NCI-H2227 (cell line): ENCODE data around the gene CD63.

ENCODE experiments used
- DNase-seq: peaks from one replicate; lab custom pipeline; 2025; ENCODE audit not compliant: unreplicated experiment; lab: John Stamatoyannopoulos, UW

CD63 gene

DNA sequence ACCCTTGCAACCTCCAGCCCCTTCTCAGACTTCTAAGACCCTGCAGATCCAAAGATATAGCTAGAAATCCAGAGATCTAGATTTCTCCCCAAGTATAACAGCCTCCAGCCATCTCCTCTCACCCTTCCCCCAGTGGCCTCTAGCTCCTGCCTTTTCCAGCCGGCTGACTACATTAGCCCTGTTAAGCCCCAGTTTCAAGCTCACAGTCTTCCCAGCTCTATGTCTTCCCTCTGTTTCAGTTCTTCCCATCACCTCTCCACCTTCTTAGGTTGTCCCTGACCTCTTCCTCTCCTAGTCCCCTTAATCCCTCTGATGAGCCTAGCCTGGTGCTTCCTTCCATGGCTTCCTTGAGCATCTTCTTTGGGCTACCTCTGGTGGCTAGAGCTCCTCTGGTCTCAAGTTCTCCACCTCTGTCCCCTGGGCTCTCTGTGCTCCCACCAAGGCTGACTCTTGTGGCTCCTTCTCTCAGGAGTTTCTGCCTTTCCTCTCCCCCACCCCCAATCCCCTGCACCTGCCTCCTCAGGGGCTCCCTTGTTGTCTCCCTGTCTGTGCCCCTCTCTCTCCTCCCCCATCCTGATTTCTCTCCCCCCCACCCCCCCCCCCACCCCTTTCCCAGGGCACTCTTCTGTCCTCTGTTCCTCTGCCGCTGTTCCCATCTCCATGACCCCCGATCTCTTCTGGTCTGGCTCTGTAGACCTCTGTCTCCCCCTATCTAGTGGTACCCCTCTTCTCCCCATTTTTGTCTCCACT is 13.3 kb upstream of the CD63 start:
- DNase-seq, result no peak

DNA sequence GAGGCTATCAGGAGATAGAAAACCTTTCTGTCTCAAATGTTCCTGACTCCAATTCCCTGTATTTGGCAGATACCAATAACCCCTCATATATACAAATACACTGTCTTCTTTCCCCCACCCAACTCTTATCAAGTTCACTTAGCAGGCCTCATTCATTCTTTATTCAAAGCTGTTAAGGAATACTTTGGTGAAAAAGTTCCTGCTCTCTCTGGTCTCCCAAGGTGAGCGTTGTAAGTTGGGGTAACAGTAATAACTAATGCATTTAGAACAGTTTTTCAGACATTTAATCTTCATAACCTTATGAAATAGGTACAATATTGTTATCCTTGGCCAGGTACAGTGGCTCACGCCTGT is 10.2 kb upstream of the CD63 start:
- DNase-seq, result no peak

DNA sequence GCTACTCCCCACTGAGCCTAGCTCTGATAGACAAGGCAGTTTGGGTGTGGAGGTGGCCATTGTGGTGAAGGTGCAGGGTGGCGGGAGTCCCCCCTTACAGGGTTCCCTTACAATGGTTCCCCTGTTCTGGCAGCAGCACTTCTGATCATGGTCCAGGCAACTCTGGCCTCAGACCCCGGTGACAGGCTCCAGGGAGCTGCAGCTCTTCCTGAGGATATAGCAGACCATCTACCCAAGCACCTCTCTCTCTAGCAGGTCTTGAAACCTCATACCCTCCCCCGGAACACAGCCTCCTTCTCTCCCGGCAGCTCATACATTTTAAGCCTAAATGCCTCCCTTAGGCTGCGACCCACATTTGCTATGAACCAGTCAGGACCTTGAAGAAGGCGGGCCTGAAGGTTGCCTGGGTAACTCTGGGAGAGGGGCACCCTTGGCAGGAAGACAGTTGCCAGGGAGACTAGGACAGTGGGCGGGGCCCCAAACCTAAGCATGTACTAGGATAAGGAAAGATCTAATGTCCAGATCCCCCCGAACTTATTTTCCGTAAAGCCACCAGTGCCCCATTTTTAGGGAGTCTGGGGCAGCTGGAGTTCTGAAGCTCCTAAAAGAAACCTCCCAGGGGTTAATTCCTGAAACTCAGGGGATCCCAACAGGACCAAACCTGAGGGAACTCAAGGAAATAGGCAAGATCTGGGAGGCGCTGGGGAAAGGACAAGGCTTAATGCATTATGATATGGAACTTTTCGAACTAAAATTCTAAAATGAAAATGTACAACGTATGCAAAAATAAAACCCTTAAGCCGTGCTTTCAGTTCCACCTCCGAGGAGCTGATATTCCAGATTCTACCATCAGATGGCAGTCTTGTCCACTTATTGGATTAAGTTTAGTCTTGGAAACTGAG is 9.6 kb upstream of the CD63 start:
- DNase-seq, result peak; percentile 86

DNA sequence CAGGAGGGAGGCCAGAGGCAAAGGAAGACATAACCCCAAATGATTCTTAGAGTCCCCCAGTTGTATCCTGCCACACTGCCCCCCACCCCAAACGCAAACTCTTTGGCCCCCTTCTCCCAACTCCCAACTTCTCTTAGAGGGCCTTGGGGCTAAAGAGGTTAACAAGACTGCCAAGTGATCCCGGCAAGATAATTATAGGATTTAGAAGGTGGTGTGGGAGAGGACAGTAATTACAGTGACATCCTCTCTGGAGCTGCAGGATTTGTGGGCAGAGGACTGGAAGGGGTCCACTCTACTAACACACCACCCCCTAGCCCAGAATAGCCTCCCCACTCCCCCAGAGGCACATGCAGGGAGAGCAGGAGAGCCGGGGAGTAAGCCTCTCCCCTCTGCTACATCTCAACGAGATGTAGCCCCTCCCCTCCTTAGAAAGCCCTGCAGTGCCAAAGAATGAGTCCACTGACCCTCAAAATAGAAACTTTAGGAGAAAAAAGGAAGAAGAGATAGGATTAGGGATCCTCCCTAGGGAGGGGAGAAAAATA is 8.8 kb upstream of the CD63 start:
- peak; percentile 71 for DNase-seq

DNA sequence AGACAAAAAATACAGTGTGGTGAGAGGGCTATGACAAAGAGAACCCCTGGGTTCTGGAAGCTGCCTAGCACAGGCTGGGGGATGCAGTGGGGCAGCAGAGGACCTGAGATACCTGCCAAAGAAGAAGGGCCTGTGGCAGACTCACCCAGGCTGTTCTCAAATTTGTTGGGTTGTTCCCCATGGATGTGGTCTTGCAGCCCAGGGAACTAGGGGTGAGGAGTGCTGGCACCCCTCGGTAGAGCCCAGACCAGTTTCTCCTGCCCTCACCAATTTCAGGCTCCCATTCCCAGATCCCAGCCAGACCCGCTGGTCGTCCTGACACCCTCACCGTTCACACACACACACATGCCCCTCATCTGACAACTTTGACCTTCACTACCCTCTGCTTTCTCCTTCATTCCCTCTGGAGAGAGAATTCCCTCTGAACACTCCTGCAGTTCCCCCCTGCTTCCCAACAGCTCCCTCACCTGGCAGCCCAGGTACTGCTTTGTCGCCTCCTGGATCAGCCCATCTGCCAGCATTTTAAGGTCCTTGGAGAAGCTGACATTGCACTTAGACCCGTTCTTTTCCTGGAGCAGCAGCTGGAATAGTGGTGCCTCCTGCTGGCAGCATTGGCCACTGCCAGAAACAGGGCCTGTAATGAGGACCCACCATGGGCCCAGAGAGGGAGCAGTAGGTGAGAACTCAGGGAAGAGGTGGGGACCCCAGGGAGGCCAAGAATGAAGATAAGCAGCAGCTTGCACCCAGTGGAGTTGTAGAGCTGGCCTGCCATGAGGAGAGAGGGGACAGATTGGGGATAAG is 8.2 kb upstream of the CD63 start:
- peak; percentile 76 for DNase-seq

DNA sequence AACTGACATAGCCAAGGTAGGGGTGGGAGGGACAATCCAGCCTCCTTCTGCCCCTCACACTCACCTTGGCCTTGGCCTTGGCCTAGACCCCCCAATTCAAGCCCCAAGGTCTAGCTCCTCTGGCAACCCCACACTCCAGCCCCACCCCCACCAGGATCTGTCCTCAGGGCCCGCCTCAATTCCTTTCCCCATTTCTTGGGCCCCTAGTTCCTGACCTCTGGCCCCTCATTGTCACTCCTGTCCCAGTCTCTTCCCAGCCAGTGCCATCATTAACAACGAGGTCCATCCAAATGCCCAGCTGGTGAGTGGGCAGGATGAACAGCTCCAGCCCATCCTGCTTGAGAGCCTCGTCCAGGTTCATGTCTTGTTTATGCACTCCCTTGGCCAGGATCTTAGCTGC is 7.3 kb upstream of the CD63 start:
- no peak for DNase-seq

DNA sequence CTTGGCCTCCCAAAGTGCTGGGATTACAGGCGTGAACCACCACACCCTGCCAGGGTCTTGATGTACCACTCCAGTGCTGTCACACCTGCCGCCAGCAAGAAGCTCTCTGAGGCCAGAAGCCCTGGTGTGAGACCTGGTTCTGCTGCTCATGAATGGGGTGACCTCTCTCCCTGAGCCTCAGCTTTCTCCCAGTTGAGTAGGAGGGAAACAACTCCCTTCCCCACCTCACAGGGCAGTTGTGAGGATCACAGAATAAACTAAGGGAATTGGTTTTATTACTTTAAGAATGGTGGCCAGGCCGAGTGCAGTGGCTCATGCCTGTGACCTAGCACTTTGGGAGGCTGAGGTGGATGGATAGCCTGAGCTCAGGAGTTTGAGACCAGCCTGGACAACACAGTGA is 5.8 kb upstream of the CD63 start:
- DNase-seq, result no peak

DNA sequence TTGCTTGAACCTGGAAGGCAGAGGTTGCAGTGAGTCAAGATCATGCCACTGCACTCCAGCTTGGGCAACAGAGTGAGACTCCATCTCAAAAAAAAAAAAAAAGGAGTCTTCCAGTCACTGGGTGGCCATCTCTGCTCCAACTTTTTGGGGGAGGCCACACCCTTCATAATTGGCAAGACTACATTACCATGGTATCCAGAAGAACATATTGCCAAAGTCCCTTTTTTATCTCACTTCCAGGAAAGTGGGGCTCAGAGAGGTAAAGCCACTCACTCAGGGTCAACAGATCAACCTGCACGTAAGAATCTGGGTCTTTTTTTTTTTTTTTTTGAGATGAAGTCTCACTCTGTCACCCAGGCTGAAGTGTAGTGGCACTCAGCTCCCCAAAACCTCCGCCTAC is 5.0 kb upstream of the CD63 start:
- no peak for DNase-seq

DNA sequence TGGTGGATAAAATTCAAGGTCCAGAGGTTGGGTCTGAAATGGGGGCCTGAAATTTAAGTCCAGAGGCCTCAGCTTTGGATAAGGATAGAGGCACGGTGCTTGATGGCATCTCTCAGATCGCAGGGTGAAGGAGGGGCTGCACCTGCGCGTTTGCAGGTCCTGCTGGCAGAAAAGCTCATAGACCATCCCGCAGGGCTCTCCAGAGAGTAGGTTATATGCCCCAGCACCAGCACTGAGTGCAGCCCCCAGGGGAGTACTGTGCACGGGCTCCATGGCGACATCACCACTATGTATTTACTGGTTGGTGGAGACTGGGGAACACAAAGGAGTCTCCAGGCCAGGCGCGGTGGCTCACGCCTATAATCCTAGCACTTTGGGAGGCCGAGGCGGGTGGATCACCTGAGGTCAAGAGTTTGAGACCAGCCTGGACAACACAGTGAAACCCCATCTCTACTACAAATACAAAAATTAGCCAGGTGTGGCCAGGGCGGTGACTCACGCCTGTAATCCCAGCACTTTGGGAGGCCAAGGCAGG is 4.3 kb upstream of the CD63 start:
- no peak for DNase-seq

DNA sequence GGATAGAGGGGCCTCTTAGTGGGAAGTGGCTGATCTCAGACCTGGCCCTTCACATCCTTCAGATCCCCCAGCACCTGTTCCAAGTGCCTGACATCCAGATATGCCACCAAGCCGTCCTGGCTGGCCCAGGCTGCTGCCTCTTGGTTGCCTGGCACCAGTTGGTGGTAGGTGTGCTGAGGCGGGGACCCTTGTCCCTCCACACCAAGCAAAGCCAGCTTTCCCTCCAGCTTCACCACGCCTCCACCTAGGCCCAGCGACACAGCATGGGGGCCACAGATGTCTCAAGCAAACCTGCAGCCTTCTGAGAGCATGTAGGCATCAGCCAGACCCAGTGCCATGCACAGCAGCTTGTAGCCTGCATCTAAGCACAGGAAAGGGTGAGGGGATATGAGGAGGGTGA is 3.5 kb upstream of the CD63 start:
- DNase-seq, result no peak

DNA sequence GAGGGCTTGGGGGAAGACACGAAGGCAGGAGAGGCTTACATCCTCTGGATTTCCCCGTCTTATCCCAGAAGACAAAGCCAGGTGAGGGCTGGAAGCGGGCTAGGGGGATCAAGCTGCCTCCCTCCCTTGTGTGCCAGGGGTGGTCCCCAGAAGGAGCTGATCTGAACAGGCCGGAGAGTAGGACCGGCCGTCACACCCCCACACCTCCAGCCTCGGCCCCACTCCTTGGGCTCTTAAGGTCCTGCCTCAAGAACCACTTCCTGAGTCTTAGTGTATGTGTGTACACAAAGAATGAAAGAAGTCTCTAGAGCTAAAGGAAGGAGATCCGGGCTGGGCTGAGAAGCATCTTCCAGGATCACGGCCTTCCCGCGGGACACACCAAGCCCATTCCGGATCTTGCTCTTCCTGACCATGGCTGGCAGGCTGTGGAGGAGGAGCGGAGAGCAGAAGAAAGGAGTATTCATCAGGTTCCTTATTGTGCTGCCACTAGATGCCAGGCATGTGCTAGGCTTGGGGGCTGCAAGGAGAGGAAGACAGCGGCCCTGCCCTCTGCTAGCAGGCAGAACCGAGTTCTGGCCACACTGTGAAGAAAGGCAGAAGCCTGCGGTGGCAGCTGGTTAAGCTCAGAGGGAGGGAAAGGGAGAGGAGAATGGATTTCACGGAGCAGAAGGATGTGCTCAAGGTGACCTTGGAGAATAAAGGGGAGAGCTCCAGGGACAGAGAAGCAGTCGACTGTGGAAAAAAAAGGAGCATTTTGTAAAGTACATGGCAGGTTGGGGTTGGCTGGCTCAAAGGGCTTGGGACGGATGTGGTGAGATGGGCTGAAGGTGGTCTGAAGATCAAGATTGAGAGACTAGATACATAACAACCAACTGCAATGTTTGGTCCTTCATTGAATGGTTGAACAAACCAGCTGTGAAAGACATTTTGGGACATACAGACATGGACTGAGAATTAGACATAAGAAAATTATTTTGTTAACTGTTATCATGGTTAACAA is 1.3 kb upstream of the CD63 start:
- DNase-seq, result peak; percentile 56

DNA sequence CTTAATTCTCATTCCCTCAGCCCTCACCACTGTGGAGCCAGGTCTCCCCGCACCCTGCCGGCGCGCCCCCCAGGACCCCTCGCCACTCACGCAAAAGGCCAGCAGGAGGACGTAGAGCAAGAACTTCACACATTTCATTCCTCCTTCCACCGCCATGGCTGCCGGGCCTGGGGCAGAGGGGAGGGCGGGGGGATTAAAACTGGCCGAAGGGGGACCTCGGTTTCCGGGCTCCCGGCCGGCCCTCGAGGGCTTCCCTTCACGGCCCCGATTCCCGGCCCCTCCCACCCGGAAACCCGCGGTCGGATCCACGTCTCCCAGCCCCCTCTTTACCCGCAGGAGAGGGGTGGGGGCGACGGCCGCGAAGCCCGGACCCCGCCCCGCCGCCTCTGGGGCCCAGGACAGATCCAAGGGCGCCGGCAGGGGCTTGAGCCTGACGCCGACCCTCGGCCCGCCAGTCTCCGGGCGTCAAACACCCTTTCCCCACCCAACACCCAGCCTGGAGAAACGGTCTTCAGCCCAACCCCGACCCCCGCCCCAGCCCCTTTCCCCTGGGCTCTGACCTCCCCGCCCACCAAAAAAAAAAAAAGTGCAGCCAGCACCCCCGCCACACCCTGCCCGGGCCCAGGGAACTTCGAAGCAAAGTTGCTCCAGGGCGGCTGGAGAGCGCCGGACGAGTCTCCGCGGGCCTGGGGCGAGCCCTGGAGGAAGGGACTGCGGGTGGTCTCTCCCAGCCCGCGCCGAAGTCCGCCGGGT is 447 bp downstream of the CD63 start:
- DNase-seq, result peak; percentile 60

DNA sequence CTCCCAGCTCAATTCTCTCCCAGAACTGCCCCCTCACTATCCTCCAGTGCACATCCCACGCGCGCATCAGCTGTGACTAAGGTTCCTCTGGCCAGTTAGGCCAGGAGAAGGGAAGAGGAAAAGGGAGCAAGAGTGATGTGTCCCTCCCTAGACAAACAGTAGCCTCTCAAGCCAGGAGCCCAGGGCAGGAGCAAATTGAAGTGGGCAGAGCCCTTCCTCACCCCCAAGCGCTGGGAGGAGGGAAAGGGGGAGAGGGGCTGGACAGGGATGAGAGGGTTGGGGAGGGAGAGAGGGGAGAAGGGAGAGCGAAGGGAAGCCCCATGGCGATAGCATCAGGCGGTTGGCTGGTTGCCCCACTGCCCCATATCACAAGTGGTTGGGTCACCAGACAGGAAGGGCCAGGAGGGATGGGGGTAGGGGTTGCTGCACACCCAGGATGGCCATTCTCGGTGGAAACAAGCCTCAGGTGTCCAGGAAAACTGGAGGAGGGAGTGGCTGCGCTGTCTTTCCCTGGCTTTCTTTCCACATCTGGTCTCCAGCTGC is 1.1 kb downstream of the CD63 start:
- no peak for DNase-seq

DNA sequence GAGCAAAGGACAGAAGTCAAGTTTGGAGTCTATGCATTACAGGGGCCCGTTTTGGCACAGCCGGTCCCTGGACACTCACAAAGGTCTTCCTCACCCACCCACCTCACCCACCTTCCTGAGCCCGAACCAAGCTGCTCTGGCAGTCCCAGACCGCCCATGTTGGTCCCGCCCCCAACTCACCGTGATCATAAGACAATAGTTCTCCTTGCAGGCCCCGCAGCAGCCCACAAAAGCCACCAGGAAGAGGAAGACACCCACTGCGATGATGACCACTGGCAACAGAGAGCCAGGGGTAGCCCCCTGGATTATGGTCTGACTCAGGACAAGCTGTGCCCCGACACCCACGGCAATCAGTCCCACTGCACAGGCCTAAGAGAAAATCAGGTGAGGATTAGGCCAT is 1.8 kb downstream of the CD63 start:
- no peak for DNase-seq

DNA sequence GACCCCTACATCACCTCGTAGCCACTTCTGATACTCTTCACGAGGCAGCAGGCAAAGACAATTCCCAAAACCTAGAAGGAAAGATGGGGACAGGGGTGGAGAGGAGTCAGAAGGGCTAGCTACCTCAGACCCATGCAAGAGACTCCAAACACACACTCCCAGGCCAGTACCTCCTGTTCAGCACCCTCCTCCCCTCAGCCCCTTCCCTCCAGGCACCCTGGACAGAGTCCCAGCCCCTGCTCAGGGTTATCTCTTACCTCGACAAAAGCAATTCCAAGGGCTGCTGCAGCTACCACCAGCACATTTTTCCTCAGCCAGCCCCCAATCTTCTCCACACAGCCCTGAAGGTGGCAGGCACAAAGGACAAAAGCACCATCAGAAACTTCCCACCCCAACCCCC is 3.3 kb downstream of the CD63 start:
- no peak for DNase-seq

DNA sequence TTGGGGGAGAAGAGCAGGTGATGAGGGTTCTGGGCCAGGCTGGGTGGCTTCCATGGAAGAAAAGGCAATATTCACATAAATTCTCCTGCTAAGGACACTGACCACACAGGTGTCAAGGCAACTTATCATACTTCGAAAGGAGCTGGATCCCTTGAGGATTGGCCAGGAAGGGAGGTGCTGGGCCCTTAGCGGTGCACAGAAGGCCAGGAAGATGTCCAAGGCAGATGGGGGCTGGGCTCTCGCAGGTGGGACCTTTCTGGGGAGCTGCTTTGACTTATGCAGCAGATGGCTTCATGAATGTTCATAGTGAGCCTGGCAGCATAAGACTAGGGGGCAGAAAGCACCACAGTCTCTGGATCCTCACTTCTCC is 3.9 kb downstream of the CD63 start:
- DNase-seq, result no peak

DNA sequence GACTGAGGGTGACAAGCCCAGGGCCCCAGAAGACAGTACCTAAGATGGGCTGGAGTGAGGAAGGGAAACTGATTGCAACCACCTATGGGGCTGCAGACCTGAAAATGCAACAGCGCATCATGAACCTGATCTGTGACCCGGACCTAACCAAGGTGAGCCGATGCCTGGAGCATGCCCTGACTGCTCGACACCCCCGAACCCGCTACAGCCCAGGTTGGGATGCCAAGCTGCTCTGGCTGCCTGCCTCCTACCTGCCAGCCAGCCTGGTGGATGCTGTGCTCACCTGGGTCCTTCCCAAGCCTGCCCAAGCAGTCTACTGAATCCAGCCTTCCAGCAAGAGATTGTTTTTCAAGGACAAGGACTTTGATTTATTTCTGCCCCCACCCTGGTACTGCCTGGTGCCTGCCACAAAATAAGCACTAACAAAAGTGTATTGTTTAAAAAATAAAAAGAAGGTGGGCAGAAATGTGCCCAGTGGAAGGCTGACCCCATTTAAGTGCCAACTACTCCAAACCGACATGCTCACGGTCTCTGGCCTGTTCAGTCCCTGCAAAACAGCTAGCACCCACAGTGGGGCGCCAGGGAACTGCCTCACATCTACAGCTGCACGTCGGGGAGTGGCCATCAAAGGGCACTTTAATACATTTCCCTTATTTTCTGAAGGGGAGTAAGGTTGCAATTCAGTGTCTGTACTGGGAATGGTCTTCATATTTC is 4.4 kb downstream of the CD63 start:
- peak; percentile 57 for DNase-seq

DNA sequence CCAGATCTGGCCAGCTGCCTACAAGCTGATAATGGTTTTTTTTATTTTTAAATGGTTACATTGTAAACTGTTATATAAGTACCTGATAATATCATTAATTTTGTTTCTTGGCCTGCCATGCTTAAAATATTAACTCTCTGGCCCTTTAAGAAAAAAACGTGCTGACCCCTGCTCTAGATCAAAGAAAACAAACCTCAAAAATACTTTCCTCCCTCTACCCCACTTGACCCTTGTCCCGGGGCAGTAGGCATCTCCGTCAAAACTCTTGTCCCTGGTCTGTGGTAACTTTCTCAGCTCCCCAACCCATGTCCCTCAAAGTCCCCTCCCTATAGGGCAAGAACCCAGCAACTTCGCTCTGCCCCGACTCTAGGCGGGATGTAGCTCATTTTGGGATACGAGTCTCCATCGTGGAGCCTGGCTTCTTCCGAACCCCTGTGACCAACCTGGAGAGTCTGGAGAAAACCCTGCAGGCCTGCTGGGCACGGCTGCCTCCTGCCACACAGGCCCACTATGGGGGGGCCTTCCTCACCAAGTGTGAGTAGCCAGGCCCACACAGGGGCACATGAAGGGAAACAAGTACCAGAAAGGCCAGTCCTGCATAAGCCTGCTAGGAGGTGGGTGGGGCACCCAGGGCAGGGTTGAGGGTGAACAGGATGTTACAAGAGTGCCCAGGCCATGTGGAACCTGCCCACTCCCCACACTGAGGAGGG is 5.1 kb downstream of the CD63 start:
- no peak for DNase-seq
